Measurements from ENCODE around the gene SEMA3A. TPM values are rescaled to one million over a fixed set of nuclear protein-coding genes. Genes with fewer than 3 reads are reported as not detected.
A peak's percentile ranks its signal among the peaks of the same experiment; 100 is the strongest.

The SEMA3A gene
- total RNA-seq, 1 donor from 2014 or later, result 1.2 TPM

DNA sequence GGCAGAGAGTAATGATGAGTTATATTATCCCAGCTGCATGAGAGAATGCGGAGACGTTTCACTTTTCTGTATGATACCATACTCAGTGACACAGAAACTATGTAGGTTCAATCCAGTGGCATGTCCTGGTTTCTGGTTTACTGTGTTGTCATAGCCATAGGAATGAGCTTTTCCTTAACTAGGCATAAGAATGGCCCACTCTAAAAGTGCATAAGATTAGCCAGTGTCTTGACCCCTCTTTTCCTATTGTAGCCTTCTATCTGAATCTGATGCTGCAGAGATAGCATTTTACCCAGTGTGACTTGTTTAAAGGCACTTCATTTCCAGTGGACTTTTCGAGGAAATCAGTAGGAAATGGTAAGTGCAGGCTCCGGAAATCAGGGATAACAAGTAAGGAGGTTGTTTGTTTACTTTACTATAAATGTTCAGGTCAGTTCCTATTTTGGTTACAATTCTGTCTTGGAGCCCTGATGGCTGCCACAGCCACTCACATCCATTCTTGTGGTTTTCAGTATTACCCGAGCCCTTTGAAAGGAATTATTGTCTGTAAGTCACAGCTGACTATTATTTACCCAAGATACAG is 70.5 kb downstream of the SEMA3A start:
- ATAC-seq (no peak), DNase-seq (no peak)
- intact Hi-C loops (cut with micrococcal nuclease), result no loop called here

DNA sequence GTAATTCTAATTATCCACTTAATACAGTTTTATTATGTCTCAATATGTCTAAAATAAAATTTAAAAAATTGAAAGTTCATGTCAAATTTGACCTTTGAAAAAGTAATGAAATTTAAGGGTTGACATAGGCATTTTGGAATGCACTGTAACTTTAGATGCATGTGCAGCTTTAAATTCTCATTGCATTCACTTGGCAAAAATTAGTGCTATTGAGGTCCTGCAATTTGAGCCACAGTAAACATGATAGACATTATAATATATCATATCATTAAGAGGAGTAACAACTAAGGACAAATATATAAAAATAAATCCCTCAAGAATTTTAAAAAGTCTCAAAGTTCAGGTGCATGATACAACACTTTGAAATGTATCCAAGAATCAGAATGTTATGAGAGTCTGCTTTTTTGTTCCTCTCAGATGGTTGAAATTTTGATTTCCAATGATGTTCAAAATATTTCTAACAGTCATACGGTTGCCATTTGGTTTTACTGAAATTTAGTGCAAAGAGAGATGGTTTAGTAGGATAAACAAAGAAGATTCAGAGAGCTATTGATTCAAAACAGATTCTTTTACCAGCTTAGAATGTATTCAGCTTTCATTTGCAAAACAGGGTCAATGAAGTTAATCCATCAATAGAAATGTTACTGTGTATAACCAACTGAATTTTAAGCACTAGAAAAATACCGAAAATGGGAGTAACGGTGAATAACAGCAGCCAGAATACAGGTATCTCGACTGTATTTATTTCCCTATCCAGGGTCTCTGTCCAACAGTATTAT is 71.8 kb downstream of the SEMA3A start:
- ATAC-seq (no peak), DNase-seq (no peak)
- intact Hi-C loops (cut with micrococcal nuclease), result no loop called here

DNA sequence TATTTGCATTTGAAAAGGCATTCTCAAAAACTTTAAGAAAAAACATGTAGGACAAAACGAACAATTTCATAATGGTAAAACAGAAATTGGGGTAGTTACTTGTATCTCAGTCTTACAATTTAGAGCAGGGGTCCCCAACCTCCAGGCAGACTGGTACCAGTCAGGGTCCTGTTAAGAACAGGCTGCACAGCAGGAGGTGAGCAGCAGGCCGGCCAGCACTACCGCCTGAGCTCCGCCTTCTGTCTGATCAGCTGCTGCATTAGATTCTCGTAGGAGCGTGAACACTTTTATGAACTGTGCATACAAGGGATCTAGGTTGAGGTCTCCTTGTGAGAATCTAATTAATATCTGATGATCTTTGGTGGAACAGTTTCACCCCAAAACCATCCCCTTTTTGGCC is 77.3 kb downstream of the SEMA3A start:
- ATAC-seq, result no peak
- no peak for DNase-seq
- intact Hi-C loops (cut with micrococcal nuclease), result no loop called here

DNA sequence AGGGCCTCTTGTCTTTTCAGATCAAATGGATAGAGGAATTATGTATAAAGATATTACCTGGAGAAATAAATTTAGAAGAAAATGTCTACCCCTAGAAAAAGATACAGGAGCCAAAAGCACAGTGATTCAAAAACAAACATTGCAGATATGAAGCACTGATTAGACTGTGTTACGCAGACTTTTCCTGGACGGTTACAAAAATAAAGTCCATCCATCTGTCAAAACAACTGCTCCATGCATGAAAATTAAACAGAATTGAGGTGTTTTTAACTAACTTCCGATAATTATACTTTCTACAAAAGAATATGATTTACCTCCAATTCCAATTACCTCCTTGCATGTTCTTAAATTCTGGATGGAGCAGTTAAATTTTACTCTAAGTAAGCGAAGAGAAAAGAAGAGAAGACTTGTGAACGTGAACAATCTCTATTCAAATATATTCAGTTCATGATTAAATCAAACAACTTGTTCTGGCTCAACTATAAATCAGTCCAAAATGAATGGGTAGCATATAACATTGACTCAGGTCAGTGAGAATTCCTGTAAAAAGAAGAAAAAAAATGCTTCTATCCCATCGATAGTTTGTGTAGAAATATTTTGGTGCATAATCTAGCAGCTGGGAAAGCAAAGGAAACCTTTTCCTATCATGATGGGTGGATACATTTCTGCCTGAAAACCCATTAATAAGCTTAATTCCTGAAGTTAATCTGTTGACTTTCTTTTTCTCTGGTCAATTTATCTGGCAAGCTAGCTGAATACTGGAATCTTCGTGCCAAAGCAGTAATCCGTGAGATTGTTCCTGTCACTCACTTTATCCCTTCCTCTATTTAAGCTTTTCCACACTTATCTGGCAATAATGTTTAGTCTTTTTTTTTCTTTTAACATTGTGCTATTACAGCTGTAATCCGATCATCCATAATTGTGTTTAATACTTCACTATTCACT is 80.4 kb downstream of the SEMA3A start:
- ATAC-seq, result no peak
- DNase-seq, result no peak
- intact Hi-C loops (cut with micrococcal nuclease), result no loop called here

DNA sequence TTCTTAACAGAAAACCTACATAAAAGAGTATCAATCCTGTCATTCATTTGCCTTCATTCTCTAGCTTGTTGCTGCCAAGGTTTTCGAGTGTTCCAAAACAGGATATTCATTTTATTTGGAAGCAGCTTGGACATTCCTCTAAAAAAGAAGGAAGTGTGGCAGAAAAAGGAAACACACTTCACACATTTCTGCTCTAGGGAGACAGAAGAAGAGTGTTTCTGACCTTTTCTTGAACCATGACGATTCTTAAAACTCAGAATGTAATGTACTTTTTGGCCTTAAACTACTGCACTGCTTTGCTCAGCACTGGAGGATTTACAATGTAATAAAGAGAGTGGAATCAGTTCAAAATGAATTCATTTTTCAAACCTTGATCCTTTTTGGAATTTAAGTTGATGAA is 81.3 kb downstream of the SEMA3A start:
- intact Hi-C loops (cut with micrococcal nuclease), result no loop called here
- ATAC-seq (peak; percentile 29), DNase-seq (no peak)

DNA sequence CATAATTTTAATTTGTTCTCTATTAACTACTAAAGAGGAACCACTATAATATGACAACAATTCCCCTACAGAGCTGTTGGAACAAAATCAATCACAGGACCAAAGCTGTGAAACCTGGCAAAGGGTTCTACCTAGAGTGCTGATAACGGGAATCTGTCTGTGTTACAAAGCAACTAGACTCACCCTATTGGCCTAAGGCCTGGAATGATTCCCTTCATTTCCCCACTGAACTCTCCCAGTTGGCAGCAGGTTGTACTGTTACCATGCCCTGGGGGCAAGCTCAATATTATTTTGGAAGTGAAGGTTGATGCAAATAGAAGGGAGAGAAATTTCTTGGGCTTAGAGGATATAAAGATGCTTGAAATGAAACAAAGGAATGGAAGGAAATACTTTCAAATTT is 81.8 kb downstream of the SEMA3A start:
- intact Hi-C loops (cut with micrococcal nuclease), result no loop called here
- peak; percentile 100 for ATAC-seq
- DNase-seq, result no peak

DNA sequence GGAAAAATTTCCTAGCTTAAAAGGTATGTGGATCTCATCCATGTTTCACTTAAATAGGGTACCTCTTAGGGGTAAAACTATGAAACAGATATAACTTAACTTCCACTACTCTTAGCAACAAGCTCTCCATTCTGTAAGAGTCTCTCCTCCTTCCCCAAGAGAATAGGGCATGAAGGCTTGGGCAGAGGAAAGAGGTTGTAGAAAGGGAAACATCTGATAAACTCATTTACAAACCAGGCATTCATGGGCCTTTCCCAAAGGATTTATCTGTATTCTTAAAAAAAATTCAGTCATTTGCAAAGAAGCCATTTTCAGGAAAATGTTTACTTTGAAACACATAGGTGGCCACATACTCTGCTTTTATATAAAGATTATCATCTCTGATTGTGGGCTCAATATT is 82.7 kb downstream of the SEMA3A start:
- intact Hi-C loops (cut with micrococcal nuclease), result no loop called here
- DNase-seq, result no peak
- no peak for ATAC-seq

DNA sequence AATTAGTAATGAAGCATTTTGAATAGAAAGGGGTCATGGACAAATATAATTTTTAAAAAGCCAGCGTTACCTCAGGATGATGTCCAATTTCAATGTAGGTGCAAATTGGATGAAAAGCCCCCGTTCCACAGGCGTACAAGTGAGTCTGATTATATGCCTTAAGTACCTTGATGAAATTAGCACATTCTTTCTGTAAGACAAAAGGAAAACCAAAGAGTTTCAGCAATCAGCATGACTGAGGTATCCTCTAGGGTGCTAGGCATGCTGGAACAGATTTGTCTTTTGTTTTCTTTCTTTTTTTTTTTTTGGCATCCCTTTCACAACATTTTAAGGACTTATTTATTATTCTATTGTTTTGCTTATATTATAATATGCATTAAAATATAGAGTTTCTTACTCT is 84.2 kb downstream of the SEMA3A start:
- no peak for DNase-seq
- intact Hi-C loops (cut with micrococcal nuclease), result no loop called here
- ATAC-seq, result no peak

DNA sequence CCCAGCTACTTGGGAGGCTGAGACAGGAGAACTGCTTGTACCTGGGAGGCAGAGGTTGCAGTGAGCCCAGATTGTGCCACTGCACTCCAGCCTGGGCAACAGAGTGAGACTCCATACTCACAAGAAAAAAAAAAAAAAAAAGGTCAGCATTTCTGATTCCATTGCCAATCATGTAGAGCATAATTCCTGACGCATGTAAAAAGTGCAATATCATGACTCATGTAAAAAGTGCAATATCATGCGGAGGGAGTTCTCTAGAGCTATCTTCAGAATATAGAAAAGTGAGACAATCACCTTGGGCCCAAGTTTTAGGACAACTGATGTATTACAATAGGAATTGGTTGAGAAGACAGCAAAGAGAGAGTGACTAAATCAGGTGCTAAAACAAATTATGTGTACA is 85.8 kb downstream of the SEMA3A start:
- DNase-seq (no peak), ATAC-seq (no peak)
- intact Hi-C loops (cut with micrococcal nuclease), result no loop called here

DNA sequence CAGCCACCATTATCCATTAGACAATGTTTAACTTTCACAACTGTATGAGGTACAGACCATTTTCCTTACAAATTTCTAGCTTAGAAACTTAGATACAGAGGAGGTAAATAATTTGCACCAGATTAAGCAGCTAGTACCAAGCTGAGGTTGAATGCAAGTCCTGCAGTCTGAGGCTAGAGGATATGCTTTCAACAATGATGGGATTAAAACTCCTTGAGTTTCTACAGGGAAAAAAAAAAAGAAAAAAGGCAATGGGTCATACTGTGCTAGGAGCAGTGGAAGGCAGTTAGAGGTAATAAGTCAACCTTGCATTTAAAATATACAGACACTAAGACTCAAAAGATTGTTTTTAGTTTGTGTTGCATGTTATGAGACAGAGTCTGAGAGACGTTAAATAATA is 86.5 kb downstream of the SEMA3A start:
- DNase-seq, result no peak
- ATAC-seq, result no peak
- intact Hi-C loops (cut with micrococcal nuclease), result no loop called here

DNA sequence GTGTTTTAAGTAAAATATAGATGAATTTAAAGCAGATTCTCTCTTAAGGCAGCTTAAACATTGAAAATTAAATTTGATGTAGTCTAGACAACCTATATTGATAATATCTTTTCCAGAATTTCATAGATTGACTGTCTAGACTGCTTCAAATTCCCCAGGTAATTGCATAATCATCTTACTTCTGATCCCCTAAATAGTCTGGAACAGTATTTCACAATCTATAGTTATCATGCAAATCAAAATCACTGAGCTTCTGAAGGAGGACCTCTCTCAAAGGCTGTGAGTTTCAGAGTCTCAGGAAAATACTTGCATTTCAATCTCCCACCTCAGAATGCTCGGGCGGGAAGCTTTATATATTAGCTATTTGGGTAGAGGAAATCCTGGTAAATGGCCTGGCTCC is 87.3 kb downstream of the SEMA3A start:
- DNase-seq (no peak), ATAC-seq (no peak)
- intact Hi-C loops (cut with micrococcal nuclease), result no loop called here

DNA sequence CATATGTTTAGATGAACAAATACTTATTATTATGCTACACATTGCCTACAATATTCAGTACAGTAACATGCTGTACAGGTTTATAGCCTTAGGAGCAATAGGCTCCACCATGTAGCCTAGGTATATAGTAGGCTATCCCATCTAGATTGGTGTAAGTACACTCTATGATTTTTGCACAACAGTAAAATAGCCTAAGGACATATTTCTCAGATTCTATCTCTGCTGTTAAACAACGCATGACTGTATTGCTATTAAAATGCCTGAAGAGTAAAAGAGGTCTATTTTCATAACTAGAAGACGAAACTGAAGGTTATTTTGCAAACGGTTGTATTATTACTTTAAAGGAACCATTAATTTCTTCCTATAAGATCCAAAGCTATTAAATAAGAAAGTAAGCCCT is 88.3 kb downstream of the SEMA3A start:
- intact Hi-C loops (cut with micrococcal nuclease), result no loop called here
- DNase-seq (no peak), ATAC-seq (no peak)

DNA sequence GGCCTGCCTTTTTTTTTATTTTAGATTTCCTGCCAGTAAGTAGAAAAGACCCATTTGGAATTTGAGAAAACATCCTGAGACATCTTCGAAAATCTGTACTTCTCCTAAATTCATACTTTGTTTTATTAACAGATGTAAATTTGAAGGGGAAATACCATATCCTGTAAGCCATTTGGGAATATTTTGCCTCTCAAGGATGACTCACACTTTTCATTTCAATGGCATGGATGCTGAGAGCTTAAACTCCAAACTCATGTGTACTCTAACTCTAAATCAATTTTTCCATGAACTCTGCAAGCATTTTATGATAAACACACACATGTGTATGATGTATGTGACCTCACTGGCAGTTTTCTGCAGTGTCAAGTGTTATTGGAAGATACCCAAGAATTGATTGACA is 89.0 kb downstream of the SEMA3A start:
- ATAC-seq (no peak), DNase-seq (no peak)
- intact Hi-C loops (cut with micrococcal nuclease), result no loop called here

DNA sequence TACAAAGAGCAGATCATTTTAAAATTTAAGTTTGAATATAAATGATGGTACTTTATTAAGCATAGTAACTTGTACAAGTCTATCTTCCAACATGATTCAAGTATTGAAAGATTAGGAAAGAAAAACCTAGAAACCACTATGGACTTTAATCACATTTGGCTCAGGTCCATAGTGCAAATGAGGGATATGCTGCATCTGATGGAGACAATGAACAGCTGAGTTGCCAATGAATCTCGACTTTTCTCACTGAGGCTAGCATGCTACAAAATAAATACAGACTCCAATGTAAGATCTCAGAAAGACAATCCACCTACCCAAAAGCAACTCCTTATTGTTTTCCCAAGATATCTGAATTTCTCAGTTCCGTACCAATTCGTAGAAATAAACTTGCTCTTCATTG is 89.8 kb downstream of the SEMA3A start:
- no peak for DNase-seq
- intact Hi-C loops (cut with micrococcal nuclease), result no loop called here
- no peak for ATAC-seq

DNA sequence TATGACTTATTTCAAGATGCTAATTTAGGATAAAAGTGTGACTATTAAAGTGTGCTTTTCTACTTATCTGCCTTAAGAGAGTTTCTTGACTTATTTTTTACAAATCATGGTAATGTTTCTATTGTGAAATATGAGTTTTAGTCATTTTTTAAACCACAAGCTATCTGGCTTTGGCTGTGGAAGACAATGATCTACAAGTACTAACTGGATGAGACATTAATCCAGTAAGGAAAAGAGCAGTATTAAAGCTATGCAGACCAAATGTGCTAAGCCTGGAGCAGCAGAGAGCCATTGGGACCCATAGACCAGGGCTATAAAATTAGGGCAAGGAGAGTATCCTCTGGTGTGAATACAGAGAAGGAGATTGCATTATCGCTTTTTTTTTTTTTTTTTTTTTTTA is 92.4 kb downstream of the SEMA3A start:
- no peak for DNase-seq
- ATAC-seq, result no peak
- intact Hi-C loops (cut with micrococcal nuclease), result no loop called here

DNA sequence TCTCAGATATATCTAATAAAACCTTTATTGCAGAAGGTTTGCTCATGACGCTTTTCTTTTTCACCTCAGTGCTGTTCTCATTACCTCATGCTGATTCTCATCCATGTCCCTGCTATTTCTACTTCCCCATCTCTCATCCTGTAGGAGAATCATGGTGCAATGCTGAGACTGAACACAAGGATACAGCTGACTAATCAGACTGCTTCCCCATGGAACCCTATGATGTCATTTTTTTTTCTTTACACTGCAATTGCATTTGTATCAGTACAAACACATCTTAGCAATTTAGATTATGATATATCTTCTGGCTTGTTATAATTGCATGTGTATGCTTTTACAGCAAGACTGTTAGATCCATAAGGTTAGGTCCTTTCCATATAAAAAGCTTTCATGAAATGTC is 93.7 kb downstream of the SEMA3A start:
- ATAC-seq, result no peak
- no peak for DNase-seq
- intact Hi-C loops (cut with micrococcal nuclease), result no loop called here

DNA sequence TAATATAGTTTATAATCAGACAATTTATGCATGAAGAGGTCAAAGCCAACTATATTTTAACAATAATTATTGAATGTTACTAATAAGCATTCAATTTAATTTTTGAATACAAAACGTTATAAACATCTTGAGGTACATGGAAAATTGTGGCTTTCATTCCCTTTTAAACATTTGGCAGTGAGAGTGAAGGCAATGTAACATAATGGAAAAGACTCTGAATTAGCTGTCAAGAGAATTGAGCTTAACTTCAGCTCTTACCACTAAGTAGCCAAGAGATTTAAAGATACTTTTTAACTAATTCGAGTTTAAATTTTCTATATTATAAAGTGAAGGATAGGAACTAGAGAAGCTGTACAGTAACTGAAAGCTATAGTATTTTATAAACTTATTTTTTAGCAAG is 98.6 kb downstream of the SEMA3A start:
- intact Hi-C loops (cut with micrococcal nuclease), result no loop called here
- ATAC-seq (no peak), DNase-seq (no peak)

DNA sequence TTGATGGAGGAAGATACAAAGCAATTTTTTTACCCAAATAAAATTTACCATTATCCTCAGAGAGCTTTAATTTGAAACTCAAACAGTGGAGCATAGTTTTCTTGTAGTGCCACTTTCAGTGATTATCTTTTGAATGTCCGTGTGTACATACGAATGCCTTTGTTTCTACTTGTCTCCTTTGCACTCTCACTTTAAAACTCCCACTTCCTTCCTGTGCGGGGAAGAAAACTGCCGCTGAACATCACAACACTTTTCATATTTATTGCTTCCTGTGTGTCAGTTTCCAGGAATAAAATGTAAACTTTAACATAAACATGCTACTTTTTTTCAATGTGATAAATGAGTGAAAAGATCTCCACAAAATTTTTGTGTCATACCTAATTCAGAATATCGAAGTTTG is 102.4 kb downstream of the SEMA3A start:
- intact Hi-C loops (cut with micrococcal nuclease), result no loop called here
- DNase-seq, result no peak

DNA sequence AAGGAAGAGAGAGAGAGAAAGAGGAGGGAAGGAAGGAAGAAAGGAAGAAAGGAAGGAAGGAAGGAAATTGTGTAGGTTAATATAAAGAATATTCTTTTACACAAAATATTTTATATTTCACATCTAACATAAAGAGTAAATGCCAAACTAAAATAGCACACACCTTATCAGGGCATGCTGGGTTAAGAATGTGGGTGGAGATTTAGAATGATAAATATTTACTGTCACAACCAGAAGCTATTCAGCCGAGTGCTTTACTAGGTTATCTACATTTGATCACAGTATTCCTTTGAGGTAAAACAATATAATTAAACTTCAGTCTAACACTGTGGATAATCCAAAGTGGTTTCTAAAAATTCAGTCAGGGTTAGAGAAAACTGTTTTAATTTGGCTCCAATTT is 103.3 kb downstream of the SEMA3A start:
- intact Hi-C loops (cut with micrococcal nuclease), result no loop called here
- ATAC-seq (no peak), DNase-seq (no peak)

More for the DNA sequence above, 102.4 kb downstream of the SEMA3A start:
- ATAC-seq, result no peak

DNA sequence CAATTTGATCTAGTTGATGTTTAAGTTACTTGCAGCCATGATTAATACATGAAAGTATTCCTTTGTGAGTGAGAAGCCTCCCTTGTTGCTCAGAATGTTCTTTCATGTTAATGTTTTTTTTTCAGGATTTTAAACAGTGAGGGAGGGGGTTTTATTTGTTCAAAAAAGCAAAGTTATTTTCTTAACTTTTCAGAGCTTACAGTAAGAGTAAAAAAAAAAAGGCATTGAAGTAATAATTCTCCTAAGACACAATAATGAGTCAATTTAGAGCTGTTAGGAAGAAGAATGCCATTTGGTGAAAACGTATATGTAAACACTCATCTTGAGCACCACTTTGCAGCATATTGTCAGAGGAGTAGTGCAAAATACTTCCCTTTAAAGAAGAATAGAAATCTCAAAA is 105.8 kb downstream of the SEMA3A start:
- intact Hi-C loops (cut with micrococcal nuclease), result no loop called here
- no peak for DNase-seq
- no peak for ATAC-seq
